AG04449 (cell line): ENCODE data around the gene GARIN5B.

ENCODE experiments used
- CTCF ChIA-PET: fragments of 350-600 bp; formaldehyde crosslinking; extraction: SDS; loops from one replicate; lab custom pipeline; 2021; ENCODE audit warnings: antibody characterized with exemption; lab: Yijun Ruan, JAX
- POLR2A ChIA-PET: fragments of 400-600, 350-600 bp; formaldehyde crosslinking; extraction: SDS; loops from one replicate; lab custom pipeline; 2020; ENCODE audit warnings: antibody characterized with exemption, inconsistent platforms; lab: Yijun Ruan, JAX
- DNase-seq: peaks from one replicate; pipeline ENCODE4 v3.0.0-alpha.2; 2010; ENCODE audit warnings: low read depth, low spot score
- H3K4me3 ChIP-seq: 2 replicates; pipeline ENCODE4 v1.5.1; 2011; ENCODE audit warnings: low read depth, mild to moderate bottlenecking, control low read depth, low read length
- CTCF ChIP-seq: IDR thresholded peaks from one replicate; pipeline ENCODE4 v1.5.1; 2011; ENCODE audit warnings: mild to moderate bottlenecking, moderate library complexity, low read length, control low read depth, inconsistent platforms; ENCODE audit not compliant: insufficient read depth; ENCODE audit errors: missing control alignments

GARIN5B gene

GRCh38 chr19:55389386-55390317 lies 26.6 kb upstream of the GARIN5B start:
- TF ChIP-seq CTCF, result no peak
- ChIA-PET POLR2A (interaction anchor here (1.0 to 10.8 kb wide), 6 partner anchors 13 to 210 kb away, joined by 3 to 86 read pairs (median 3); partner anchors contain the start of genes FIZ1, KMT5C and UBE2S), CTCF (interaction anchor here (0.9 to 5.3 kb wide), 7 partner anchors 8 to 115 kb away, joined by 3 to 33 read pairs (median 4); no protein-coding TSS in a partner anchor)
- no peak for DNase-seq
- H3K4me3 ChIP-seq, result no peak overlapping the region

- ChIA-PET CTCF (interaction anchor here (1.0 to 5.3 kb wide), 7 partner anchors 9 to 227 kb away, joined by 3 to 33 read pairs (median 5); no protein-coding TSS in a partner anchor), POLR2A (interaction anchor here (1.0 to 10.8 kb wide), 4 partner anchors 14 to 49 kb away, joined by 3 to 86 read pairs (median 4); partner anchors contain the start of genes KMT5C and UBE2S)
- DNase-seq, result no peak
- peak overlapping the region; percentile 97 for H3K4me3 ChIP-seq
- no peak for TF ChIP-seq CTCF
Observed at GRCh38 chr19:55387736-55388497, 24.9 kb upstream of the GARIN5B start.

- POLR2A ChIA-PET, result interaction anchor here (0.9 to 10.8 kb wide), 6 partner anchors 17 to 220 kb away, joined by 3 to 86 read pairs (median 4); partner anchors contain the start of genes DNAAF3, HSPBP1, KMT5C and UBE2S
- DNase-seq, result no peak
- CTCF ChIA-PET, result interaction anchor here (1.0 to 5.3 kb wide), 4 partner anchors 32 to 226 kb away, joined by 5 to 33 read pairs (median 6); no protein-coding TSS in a partner anchor
- peak overlapping the region; percentile 97 for H3K4me3 ChIP-seq
- TF ChIP-seq CTCF, result no peak
Observed at GRCh38 chr19:55386493-55386971, 23.5 kb upstream of the GARIN5B start.

GRCh38 chr19:55385724-55386492 lies 22.8 kb upstream of the GARIN5B start, which contains the start of gene RPL28:
Gene RPL28, plus strand, starts transcription at chr19:55385932. Its CDS starts 426 bp downstream, at chr19:55386358.
- no peak for TF ChIP-seq CTCF
- peak within 1 kb of the TSS; percentile 97 for H3K4me3 ChIP-seq
- POLR2A ChIA-PET, result interaction anchor here (0.9 to 10.8 kb wide), 4 partner anchors 21 to 220 kb away, joined by 3 to 86 read pairs (median 4); partner anchors contain the start of genes DNAAF3, HSPBP1, KMT5C and UBE2S
- DNase-seq, result peak; percentile 74
- CTCF ChIA-PET, result interaction anchor here (1.7 to 5.3 kb wide), 2 partner anchors 32 to 84 kb away, joined by 7 to 33 read pairs; no protein-coding TSS in a partner anchor

- POLR2A ChIA-PET, result interaction anchor here (0.8 to 10.8 kb wide), 4 partner anchors 16 to 126 kb away, joined by 3 to 86 read pairs (median 15); partner anchors contain the start of genes PPP6R1 and UBE2S
- peak overlapping the region; percentile 97 for H3K4me3 ChIP-seq
- no peak for TF ChIP-seq CTCF
- DNase-seq, result peak; percentile 64
- CTCF ChIA-PET, result interaction anchor here (0.7 to 3.4 kb wide), 10 partner anchors 9 to 249 kb away, joined by 3 to 50 read pairs (median 8); partner anchors contain the start of gene IL11
Observed at GRCh38 chr19:55384920-55385723, 22.1 kb upstream of the GARIN5B start.
